Nephron progenitor cell (in vitro differentiated cells): Measurements from ENCODE around the gene SBF1.

Experiments
- DNase-seq: peaks from one replicate; pipeline ENCODE4 v3.0.0; 2021
- H3K27ac Mint-ChIP-seq: 2 replicates; pipeline ENCODE4 v1.8.0; 2021; ENCODE audit warnings: mild to moderate bottlenecking, moderate library complexity, mixed read lengths
- H3K27me3 Mint-ChIP-seq: 2 replicates; pipeline ENCODE4 v1.8.0; 2021; ENCODE audit warnings: mild to moderate bottlenecking, low read depth, mixed read lengths; ENCODE audit not compliant: poor library complexity
- H3K36me3 Mint-ChIP-seq: 2 replicates; pipeline ENCODE4 v1.8.0; 2021; ENCODE audit warnings: low read depth, mixed read lengths
- H3K4me1 Mint-ChIP-seq: 2 replicates; pipeline ENCODE4 v1.8.0; 2021; ENCODE audit warnings: mixed read lengths
- H3K4me3 Mint-ChIP-seq: 2 replicates; pipeline ENCODE4 v1.8.0; 2021; ENCODE audit warnings: mild to moderate bottlenecking, moderate library complexity, mixed read lengths
- H3K9me3 Mint-ChIP-seq: 2 replicates; pipeline ENCODE4 v1.8.0; 2021; ENCODE audit warnings: mild to moderate bottlenecking, moderate library complexity, mixed read lengths
- CTCF ChIP-seq: fragments of 200-600 bp; sonication (generic); IDR thresholded peaks from 2 replicates; pipeline ENCODE4 v1.5.0; 2021; ENCODE audit warnings: antibody characterized with exemption

Gene SBF1

DNA sequence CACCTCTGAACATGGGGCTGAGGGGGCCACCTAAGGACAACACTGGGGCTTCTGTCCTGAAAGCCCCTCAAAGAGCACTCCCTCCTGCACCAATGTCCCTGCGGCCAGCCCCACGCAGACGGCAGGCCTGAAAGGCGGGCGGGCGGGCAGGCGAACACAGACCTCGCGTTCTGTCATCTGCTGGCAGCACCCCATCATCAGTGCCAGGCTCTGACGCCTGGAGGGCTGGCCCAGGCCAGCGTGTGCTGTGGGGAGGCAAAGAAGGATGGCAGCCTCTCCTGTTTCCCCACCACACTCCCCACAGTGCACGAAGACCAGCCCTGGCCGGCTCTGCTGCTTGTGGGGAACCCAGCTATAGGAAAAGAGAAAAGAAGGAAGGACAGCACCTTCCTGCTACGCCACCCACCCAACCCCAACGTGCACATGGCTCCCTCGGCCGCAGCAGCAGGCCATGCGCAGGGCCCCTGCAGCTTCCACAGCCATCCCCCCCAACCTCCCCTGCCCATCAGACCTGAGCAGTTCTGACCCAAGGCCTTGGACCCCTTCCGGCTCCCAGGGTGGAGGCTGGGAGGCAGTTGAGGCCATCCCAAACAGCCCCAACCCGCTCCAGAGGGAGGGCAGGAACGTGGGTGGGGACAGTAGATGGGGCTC, 3.5 kb downstream of the SBF1 start:
- Mint-ChIP-seq H3K27me3 (no peaks in the 10 kb centered on the region), H3K36me3 (peaks cover 8% of the 10 kb centered on the region), H3K9me3 (no peaks in the 10 kb centered on the region), H3K27ac (no peak overlapping the region), H3K4me1 (peaks cover 48% of the 10 kb centered on the region), H3K4me3 (no peak overlapping the region)
- TF ChIP-seq CTCF, result no peak
- DNase-seq, result no peak

- no peak for DNase-seq
- no peaks in the 10 kb centered on the region for H3K27me3 Mint-ChIP-seq
- no peak overlapping the region for H3K4me3 Mint-ChIP-seq
- H3K36me3 Mint-ChIP-seq, result peaks cover 10% of the 10 kb centered on the region
- H3K27ac Mint-ChIP-seq, result no peak overlapping the region
- TF ChIP-seq CTCF, result no peak
- H3K9me3 Mint-ChIP-seq, result no peaks in the 10 kb centered on the region
- H3K4me1 Mint-ChIP-seq, result peaks cover 44% of the 10 kb centered on the region
These were observed 4.3 kb downstream of the SBF1 start for GRCh38 chr22:50470491-50470890.

DNA sequence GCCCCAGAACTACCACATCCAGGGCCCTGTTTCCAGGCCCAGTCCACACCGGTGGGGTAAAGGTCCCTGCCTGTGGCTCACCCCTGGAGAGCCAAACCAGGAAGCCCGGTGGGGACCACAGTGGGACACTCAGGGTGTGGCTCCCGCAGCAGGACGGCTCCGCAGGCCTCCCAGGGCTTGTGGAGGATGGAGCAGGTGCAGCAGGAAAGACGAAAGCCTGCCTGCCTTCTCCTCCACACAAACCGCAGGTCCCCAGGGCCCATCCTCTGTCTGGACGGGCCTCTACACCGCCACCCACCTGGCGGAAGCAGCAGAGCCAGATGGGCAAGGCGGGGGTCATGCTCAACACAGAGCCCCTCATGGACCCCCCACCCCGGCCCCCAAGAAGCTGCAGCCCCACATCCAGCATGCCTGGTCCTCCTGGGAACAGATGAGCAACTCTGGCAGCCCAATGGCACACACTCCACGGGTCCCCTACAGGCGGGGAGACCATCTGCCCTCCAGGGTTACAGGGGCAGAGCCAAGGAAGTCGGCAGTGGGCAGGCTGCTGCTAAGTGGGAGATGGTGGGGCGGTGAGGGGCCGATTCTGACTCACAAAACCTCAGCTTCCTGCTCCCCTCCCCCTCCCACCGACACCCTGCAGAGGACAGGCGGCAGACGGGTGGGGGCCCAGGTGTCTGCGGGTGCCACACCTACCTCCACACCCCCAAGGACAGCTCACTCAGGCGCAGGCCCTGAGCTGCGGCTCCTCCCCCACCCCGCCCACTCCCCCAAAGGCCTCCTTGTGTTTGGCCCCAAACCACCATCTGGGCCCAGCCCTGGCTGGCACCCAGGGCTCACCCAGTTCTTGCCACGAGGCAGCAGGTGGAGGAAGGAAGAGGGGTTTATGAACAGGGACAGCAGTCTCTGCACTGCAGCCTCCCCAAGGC, 5.2 kb downstream of the SBF1 start:
- DNase-seq, result no peak
- no peak overlapping the region for H3K27ac Mint-ChIP-seq

GRCh38 chr22:50468626-50469025, 6.2 kb downstream of the SBF1 start:
- no peak overlapping the region for H3K27ac Mint-ChIP-seq
- no peak for DNase-seq
- H3K9me3 Mint-ChIP-seq, result no peaks in the 10 kb centered on the region
- peaks cover 13% of the 10 kb centered on the region for H3K36me3 Mint-ChIP-seq
- H3K27me3 Mint-ChIP-seq, result no peaks in the 10 kb centered on the region
- H3K4me3 Mint-ChIP-seq, result no peak overlapping the region
- TF ChIP-seq CTCF, result no peak
- peaks cover 33% of the 10 kb centered on the region for H3K4me1 Mint-ChIP-seq

More for the DNA sequence above, 5.2 kb downstream of the SBF1 start:
- no peaks in the 10 kb centered on the region for H3K9me3 Mint-ChIP-seq
- no peaks in the 10 kb centered on the region for H3K27me3 Mint-ChIP-seq
- no peak overlapping the region for H3K4me3 Mint-ChIP-seq
- peaks cover 40% of the 10 kb centered on the region for H3K4me1 Mint-ChIP-seq
- H3K36me3 Mint-ChIP-seq, result peaks cover 10% of the 10 kb centered on the region
- no peak for TF ChIP-seq CTCF

DNA sequence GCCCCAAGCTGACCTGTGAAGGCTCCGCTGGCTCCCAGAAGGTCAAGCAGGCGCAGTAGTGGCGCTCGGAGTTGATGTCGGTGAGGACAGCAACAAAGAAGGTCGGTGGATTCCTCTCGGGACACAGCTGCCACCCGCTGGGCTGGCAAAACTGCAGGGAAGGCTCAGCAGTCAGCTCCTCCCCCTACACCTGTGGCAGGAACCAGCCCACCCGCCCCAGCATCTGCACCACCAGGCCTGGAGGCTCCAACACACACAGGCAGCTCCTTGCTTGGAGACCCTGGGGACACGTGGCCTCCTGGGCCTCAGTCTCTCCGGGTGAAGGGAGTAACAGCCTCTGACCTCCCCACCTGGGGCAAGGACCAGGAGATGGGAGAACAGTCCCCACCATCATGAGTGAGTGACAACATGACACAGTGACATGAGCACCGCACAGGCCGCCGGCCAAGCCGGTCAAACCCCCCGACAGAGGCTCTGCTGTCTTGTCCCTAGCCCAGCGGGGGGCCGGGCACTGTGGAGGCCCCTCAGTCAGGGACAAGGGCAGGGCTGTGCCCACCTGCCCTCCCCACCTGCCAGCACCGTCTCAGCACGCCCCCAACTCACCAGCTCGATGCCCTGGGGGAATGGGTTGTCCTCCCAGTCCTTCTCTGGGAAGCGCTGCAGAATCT, 6.9 kb downstream of the SBF1 start:
- H3K9me3 Mint-ChIP-seq, result no peaks in the 10 kb centered on the region
- no peak overlapping the region for H3K27ac Mint-ChIP-seq
- peaks cover 25% of the 10 kb centered on the region for H3K4me1 Mint-ChIP-seq
- no peak for DNase-seq
- no peak overlapping the region for H3K4me3 Mint-ChIP-seq
- peaks cover 14% of the 10 kb centered on the region for H3K36me3 Mint-ChIP-seq
- H3K27me3 Mint-ChIP-seq, result no peaks in the 10 kb centered on the region
- no peak for TF ChIP-seq CTCF
